GM18909 (cell line): Measurements from ENCODE around the gene FBP2.
"Not testable (repeated sequence)": the region's sequence is repeated elsewhere in the genome, so short reads cannot be mapped to it uniquely, and the experiment has no call there.

Source experiments
- ATAC-seq: cut with Tn5 transposase; IDR thresholded peaks from one replicate; pipeline ENCODE4 v1.9.1; 2021; ENCODE audit warnings: mild to moderate bottlenecking; ENCODE audit not compliant: unreplicated experiment, poor library complexity

FBP2 gene

DNA sequence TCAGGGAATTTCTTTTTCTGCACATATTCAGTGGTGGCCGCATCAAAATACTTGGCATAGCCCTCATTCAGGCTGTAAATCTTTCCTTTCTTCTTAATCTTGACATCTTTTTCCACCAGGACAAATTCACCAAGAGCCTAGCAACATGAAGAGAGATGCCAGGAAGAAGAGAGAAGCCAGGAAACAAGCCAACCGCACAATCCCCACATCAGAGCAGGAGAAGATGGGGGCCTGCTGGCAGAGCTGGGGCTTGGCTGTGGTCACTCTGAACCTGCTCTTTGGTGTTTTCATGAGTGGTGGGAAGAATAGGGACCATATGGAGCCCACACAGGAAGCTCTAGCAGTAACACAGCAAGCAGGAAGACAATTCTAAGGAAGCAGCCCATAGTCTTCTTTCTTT lies 26.4 kb downstream of the FBP2 start:
- ATAC-seq: no peak

DNA sequence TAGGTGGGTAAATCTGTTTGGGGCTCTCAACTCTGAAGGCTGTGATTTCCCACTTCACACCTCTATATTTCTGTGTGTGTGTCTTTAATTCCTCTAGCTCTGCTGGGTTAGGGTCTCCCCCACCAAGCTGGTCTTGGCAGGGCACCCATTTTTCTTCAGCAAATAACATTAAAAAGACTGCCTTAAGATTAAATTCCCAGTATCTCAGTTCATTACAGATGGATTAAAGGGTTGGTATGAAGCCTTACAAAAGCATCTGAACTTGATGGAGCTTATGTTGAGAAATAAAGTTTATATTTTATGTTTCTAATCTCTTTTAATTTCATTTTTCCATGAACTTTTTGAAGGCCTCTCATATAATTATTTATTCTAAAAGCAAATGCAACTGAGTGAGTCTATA lies 27.1 kb downstream of the FBP2 start:
- no peak for ATAC-seq

DNA sequence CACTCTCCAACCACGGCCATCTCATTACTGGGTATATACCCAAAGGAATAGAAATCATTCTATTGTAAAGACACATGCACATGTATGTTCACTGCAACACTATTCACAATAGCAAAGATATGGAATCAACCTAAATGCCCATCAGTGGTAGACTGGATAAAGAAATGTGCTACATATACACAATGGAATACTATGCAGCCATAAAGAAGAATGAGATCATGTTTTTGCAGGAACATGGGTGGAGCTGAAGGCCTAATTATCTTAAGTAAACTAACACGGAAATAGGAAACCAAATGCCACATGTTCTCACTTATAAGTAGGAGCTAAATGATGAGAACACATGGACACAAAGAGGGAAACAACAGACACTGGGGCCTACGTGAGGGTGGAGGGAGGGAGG lies 29.3 kb downstream of the FBP2 start:
- ATAC-seq: not testable (repeated sequence)

DNA sequence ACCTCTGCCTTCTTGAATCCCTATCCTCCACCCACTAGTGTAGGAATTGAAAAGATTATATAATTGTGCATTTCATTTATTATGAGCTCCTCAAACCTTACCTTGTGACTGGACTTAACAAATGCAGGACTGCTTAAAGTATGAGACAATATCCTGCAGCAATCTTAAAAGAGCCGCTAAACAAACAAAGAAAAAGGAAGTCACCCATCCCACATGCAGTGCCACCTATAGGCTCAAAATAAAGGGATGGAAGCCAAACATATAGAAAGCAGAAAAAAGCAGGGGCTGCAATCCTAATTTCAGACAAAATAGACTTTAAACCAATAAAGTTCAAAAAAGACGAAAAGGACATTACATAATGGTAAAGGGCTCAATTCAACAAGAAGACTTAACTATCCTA lies 30.1 kb downstream of the FBP2 start:
- no peak for ATAC-seq

DNA sequence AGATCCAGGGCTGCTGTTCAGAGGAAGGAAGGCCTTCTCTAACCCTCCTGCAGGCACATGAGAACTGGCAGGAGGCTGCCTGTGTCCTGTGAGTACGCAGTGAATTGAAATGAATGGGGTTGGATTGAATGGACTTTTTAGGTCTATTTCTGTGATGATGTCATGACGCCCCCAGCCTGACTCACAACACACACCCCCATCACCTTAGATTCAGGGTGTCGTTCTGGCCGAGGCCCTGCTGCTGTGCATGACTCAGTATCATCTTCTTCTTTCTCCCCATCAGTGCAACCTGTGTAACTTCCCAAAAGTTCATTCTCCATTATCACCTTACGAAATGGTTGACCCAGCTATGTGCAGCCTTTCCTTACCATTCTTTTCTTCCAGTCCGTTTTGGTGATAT lies 33.4 kb downstream of the FBP2 start:
- no peak for ATAC-seq

DNA sequence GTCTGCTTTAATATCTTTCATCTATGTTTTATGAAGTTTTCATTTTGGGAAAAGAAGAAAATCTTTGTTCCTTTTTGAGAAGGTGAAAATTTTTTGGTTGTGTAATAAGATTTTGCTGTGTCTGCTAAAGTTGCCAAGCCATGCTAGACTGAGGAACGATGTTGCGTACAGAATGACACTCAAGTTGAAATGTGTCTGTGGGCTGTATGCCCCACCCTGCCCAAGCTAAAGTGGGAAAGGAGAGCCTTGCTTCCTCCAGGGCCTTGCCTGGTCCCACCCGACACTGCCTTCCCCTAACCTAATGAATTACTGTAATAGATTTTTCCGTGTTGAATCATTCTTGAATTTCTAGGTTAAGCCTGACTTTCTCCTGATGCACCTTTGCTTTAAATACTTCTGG lies 36.2 kb downstream of the FBP2 start:
- ATAC-seq: no peak

DNA sequence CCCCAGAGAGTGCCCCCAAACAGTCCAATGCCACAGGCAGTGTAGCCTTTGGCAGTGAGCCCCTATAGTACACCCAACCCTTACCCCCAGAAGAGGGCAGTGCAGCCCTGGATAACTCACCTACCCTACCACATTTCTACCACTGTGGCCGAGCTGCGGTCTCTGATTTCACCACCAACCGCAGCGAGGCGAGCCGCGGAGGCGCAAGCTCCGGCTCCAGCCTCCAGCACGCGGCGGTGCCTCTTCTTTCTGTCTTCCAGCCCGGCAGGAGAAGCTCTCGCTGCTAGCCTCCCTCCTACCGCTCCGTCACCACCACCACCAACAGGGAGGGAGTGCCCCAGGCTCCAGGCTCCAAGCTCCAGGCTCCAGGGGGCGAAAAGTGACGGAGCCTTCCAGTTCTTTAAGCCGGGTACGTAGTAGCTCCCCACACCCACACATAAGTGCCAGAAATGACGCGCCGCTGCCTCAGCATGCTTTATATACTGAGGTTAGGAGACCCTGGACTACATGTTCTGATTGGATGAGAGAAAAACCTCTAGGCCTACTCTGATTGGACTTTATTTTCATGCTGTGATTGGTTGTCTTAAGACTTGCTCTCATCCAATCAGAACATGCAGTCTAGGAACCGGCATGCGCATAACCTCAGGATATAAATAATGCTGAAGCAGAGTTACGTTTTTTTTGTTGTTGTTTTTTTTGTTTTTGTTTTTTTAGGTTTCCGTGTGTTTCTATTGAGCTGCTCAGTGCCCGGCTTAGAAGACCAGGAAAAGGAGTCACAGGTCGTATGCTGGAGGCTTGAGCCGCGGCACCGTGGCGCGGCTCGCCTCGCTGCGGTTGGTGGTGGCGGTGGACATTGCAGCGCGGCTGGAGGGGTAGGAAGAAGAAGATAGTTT lies 38.9 kb downstream of the FBP2 start, which contains the start of gene PCAT7:
PCAT7 (plus strand) TSS at position 645 of the 893 bp plus-strand sequence.
- ATAC-seq: no peak

DNA sequence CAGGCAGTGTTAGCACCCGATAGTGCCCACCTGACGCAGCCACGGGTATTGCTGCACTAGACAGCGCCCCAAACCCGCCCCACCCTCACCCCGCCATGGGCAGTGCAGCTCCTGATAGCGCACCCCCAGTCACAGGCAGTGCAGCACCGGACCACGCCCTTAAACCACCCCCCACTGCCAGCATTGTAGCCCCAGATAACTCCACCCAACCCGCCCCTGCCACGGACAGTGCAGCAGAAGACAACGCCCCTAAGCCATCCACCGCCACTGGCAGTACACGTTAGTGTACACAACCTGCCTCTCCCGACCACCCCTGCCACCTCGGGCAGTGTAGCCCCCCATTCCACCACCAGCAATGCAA lies 39.6 kb downstream of the FBP2 start:
- no peak for ATAC-seq

DNA sequence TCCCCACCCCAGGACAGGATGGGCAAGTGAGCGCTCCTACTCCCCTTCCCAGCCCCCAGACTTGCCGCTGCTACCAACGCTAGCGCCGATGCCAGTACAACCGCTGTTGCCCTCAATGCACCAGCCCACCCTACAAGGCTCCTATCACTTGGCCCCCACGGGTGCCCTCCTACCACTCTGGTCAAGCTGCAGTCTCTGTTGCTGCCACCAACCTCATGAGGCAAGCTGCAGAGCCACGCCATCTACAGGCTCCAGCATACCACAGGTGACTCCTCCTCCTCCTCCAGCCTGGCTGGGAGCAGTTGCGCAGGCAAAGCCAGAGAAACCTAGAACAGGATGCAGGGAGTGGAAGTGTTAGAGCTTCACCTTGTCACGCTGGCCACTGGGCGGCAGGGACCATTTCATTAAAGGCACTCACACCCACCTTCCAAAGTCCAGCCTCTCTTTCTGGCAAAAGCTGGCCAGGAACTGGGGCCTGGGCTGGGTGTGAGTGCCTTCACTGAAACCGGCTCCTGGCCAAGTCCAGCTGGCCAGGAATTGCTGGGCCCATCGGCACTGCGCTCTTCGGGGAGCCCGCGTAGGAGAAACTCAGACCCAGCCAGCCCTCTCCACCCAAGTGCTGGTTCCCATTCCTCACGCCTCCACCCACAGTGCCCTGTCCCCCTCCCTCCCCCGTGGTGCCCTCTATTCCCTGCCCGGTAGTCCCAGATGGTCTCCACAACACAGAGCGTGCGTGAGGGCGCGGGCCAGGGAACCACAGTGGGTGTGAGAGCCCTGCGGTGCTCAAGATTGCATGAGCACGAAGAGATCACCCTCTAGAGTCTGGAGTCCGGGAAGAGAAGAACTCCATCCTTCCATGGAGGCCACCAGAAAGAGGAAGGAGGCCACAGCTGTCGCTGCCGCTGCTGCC lies 40.3 kb downstream of the FBP2 start:
- no peak for ATAC-seq

DNA sequence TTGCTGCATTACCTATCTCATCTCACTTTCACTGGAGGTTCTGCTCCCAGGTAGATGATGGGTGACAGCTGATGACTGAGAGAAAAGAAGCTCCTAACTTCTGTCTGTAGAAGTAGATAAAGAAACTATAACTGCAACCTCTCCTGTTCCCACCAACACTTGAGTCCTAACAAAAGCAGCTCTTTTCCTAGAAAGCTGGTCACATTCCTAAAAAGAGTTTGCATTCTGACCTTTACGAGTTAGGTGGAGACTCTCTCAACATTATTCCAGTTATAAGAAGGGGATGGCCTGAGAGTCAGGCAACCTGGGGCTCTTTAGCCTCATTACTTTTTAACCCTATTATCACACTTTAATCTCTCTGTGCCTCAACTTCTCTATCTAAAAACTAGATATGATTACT lies 47.7 kb downstream of the FBP2 start:
- no peak for ATAC-seq

DNA sequence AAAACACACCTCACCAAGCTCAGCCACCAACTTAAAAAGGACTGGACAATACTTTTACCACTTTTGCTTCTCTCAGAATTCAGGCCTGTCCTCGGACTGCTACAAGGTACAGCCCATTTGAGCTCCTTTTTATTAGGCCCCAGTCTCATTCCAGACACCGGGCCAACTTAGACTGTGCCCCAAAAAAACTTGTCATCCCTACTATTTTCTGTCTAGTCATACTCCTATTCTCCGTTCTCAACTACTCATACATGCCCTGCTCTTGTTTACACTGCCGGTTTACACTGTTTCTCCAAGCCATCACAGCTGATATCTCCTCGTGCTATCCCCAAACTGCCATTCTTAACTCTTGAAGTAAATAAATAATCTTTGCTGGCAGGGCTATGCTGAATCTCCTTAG lies 49.3 kb downstream of the FBP2 start:
- not testable (repeated sequence) for ATAC-seq

DNA sequence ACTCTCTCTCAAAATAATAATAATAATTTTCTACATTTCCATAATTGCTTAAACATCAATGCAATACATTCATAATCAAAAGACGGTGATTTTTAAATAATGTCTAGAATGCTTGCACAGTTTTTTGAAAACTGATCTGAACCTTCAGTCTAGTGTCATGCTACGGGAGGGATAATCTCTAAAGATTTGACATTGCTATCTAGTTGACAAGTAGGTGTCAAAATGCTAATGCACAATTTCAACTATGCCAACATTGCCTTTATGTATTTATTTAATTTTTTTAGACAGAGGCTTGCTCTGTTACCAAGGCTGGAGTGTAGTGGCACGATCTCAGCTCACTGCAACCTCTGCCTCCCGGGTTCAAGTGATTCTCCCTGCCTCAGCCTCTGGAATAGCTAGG lies 54.7 kb downstream of the FBP2 start:
- no peak for ATAC-seq

DNA sequence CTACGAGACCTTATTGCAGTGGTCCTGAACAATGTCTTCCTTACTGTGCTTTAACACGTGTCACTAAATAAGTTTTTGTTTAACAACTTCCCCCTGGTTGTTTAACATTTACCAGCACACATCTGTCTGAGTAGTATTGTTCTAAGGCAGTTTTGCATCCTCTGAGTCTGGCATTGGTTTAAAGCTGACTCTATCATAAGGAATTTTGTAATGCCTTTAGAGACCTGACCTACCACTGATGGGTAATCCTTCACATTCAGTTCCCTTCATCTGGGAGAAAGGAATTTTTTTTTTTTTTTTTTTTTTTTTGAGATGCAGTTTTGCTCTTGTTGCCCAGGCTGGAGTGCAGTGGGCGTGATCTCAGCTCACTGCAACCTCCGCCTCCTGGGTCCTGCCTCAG lies 58.7 kb downstream of the FBP2 start:
- no peak for ATAC-seq

DNA sequence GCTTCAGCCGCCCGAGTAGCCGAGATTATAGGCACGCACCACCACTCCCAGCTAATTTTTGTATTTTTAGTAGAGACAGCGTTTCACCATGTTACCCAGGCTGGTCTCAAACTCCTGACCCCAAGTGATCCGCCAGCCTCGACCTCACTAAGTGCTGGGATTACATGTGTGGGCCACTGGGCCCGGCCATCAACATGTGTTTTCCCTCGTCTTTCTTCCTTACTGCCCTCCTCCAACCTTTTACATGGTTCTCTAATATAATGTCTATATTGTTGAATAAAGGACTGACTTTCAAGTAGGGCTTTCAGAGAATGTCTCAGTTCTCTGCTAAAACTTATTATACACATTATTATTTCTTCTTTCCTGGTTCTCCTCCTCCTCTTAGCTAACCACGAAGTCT lies 60.0 kb downstream of the FBP2 start:
- no peak for ATAC-seq

DNA sequence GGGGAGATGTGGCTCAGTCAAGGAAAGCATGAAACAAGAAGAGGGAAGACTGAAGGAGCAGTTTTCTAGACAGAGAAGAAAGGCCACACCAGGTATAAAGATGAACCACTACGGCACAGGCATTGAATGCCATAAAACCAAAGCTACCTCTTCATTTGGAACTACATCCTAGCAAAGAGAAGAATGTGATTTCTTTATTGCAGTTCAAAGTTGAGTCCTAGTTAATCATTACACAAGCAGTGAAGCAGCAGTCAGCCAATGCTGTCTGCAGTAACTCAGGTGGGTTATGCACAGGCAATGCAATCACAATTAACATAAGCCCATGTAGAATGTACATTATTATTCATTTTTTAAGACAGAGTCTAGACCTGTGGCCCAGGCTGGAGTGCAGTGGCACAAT lies 60.5 kb downstream of the FBP2 start:
- ATAC-seq: no peak

DNA sequence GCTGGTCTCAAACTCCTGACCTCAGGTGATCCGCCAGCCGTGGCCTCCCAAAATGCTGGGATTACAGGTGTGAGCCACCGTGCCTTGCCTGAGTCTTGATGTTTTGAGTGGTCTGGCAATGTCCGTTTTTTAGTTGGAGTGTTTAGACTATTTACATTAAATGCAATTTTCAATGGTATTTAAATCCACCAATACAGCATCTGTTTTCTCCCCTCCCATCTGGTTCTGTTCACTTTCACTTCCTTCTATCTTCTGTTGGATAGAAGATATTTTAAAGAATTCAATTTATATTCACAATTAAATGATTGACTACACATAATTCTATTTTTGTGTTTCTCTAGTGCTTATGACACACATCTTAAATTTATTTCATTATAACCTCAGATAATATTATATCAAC lies 64.7 kb downstream of the FBP2 start:
- ATAC-seq: no peak

DNA sequence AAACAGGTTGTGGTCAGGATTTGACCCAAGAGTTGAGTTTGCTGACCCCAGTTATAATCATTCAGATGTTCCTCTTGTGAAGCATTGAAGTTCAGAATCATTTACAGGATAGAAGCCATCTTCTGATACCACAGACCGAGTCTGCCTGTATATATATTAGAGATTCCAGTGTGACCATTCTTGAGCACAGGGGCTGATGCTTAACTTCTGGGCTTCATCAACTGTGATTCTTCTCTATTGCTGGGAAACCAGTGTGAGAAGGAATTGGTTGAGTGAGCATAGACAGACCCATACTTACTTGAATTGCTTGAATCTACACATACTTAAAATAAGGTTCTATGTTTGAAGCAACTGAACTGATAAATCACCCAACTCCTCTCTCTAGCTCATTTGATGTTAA lies 66.7 kb downstream of the FBP2 start:
- ATAC-seq: no peak

DNA sequence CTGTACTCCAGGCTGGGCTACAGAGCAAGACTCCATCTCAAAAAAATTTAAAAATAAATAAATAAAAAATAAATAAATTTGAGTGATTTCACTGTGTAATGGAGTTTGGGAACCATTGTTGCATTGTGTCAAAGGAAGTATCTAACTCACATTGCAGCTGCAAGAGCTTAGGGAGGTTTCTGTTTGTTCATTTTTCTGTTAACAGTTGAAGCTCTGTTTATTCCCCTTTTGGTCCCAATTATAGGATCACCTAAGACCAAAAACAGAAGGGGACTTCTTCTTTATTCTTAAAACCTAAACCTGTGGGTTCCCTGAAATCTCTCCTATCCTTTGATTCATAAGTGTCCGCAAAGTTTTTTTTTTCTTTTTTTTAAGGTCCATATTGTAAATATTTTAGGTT lies 67.4 kb downstream of the FBP2 start:
- ATAC-seq: no peak

DNA sequence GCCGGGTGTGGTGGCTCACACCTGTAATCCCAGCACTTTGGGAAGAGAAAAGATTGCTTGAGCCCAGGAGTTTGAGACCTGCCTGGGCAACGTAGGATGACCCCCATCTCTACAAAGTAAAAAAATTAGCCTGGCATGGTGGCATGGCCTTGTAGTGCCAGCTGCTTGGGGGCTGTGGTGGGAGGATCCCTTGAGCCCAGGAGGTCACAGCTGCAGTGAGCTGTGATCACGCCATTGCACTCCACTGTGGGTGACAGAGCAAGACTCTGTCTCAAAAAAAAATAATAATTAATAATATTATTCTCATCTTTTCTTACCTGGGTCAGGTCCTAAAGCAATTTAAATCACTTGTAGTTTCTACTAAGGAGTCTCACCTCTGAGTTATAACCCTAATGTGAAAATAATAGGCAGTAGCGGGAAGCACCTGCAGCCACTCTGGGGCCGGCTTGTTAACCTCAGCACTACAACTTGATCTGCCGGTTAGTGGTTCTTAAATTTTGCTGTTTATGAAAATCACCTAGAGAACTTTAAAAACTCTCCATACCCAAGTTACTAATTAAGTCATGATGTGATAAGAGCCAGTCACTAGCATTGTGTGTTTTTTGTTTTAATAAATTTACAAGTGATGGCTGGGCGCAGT lies 68.1 kb downstream of the FBP2 start:
- ATAC-seq: no peak

DNA sequence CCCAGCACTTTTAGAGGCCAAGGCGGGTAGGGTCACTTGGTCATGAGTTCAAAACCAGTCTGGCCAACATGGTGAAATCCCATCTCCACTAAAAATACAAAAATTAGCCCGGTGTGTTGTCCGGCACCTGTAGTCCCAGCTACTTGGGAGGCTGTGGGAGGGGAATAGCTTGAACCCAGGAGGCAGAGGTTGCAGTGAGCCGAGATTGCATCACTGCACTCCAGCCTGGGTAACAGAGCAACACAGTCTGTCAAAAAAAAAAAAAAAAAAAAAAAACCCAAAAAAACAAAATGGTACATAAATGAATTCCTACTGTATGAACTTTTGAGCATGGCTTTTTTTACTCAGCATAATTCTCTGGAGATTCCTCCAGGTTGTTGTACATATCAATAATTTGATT lies 76.4 kb downstream of the FBP2 start:
- ATAC-seq: no peak

DNA sequence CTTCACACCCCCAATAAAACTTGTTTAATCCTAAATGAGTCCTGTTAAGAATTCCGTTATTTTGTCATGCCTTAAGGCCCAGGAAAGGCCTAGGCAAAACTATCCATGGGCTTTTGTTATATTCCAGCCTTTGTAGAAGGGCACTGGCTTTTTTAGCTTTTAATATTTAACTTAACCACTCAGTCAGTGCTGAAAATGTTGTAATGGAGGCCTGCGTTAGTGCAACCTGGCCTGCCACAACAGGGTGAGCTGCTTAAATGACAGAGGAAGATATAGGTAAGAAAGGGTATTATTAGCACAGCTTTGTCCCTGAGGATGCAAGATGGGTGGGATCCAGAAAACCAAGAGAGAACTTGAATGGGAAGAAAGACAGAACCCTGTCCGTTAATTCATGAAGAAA lies 78.9 kb downstream of the FBP2 start:
- no peak for ATAC-seq
